NB4 (cell line): ENCODE data around the gene FBXW11.

Source experiments
- MYC ChIP-seq: IDR thresholded peaks from 2 replicates; pipeline ENCODE4 v1.6.1; 2011; ENCODE audit warnings: low read depth, low read length
- POLR2A ChIP-seq: IDR thresholded peaks from 2 replicates; pipeline ENCODE4 v1.6.1; 2011; ENCODE audit warnings: mild to moderate bottlenecking; ENCODE audit not compliant: insufficient read length; ENCODE audit errors: extremely low read depth
- TF ChIP-seq, protein P1 (sequence below): IDR thresholded peaks from one replicate; pipeline ENCODE4 v1.5.1; 2012; ENCODE audit warnings: low read depth, low read length

GRCh38 chr5:171816666-171817065 lies 189.8 kb downstream of the FBXW11 start:
- TF ChIP-seq POLR2A (no peak), MYC (no peak)
- TF ChIP-seq, protein P1, sequence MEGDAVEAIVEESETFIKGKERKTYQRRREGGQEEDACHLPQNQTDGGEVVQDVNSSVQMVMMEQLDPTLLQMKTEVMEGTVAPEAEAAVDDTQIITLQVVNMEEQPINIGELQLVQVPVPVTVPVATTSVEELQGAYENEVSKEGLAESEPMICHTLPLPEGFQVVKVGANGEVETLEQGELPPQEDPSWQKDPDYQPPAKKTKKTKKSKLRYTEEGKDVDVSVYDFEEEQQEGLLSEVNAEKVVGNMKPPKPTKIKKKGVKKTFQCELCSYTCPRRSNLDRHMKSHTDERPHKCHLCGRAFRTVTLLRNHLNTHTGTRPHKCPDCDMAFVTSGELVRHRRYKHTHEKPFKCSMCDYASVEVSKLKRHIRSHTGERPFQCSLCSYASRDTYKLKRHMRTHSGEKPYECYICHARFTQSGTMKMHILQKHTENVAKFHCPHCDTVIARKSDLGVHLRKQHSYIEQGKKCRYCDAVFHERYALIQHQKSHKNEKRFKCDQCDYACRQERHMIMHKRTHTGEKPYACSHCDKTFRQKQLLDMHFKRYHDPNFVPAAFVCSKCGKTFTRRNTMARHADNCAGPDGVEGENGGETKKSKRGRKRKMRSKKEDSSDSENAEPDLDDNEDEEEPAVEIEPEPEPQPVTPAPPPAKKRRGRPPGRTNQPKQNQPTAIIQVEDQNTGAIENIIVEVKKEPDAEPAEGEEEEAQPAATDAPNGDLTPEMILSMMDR = no peak
